HepG2 (cell line): ENCODE measurements around the gene TPCN2. TPM values are rescaled to one million over a fixed set of nuclear protein-coding genes. Genes with fewer than 3 reads are reported as not detected.

ENCODE experiments used
- ARNT2 ChIP-seq: sonication (generic); formaldehyde crosslinking; IDR thresholded peaks from 2 replicates; pipeline ENCODE4 v1.8.0; 2022; ENCODE audit warnings: mild to moderate bottlenecking, low read depth, missing genetic modification reagents, moderate library complexity
- ATF7 ChIP-seq, 2 experiments: fragments of 450-650 bp in 1 of 2; sonication (generic) in 1 of 2; formaldehyde crosslinking in 1 of 2; IDR thresholded peaks; 2 replicates each; pipeline versions ENCODE4 v1.4.0 to v1.6.1; 2016 to 2020; ENCODE audit warnings: antibody characterized with exemption in 1 of 2, mild to moderate bottlenecking in 1 of 2, missing genetic modification reagents in 1 of 2
- CBX5 ChIP-seq: sonication (generic); formaldehyde crosslinking; IDR thresholded peaks from 2 replicates; pipeline ENCODE4 v1.4.0; 2020; ENCODE audit warnings: missing genetic modification reagents, borderline replicate concordance
- E2F1 ChIP-seq: sonication (generic); formaldehyde crosslinking; IDR thresholded peaks from 2 replicates; pipeline ENCODE4 v1.5.0; 2020; ENCODE audit warnings: missing genetic modification reagents
- ELF4 ChIP-seq: sonication (generic); formaldehyde crosslinking; IDR thresholded peaks from 2 replicates; pipeline ENCODE4 v1.5.0; 2020; ENCODE audit warnings: missing genetic modification reagents, mild to moderate bottlenecking, moderate library complexity, borderline replicate concordance
- HOXA9 ChIP-seq: sonication (generic); formaldehyde crosslinking; IDR thresholded peaks from 2 replicates; pipeline ENCODE4 v1.8.1; 2022; ENCODE audit warnings: missing genetic modification reagents, mild to moderate bottlenecking, moderate library complexity, borderline replicate concordance
- MEF2D ChIP-seq: sonication (generic); formaldehyde crosslinking; IDR thresholded peaks from 2 replicates; pipeline ENCODE4 v1.5.1; 2020; ENCODE audit warnings: mild to moderate bottlenecking, missing genetic modification reagents
- MTA3 ChIP-seq: sonication (generic); formaldehyde crosslinking; IDR thresholded peaks from 2 replicates; pipeline ENCODE4 v1.4.0; 2020; ENCODE audit warnings: missing genetic modification reagents
- MYC ChIP-seq: sonication (generic); formaldehyde crosslinking; IDR thresholded peaks from 2 replicates; pipeline ENCODE4 v1.9.0; 2021; ENCODE audit warnings: missing genetic modification reagents, borderline replicate concordance
- SIN3A ChIP-seq: IDR thresholded peaks from 2 replicates; pipeline ENCODE4 v1.6.1; 2011; ENCODE audit warnings: low read depth, mild to moderate bottlenecking, control low read depth, low read length, borderline replicate concordance
- SP2 ChIP-seq: sonication (generic); formaldehyde crosslinking; IDR thresholded peaks from 2 replicates; pipeline ENCODE4 v1.5.1; 2020; ENCODE audit warnings: mild to moderate bottlenecking, missing genetic modification reagents
- ZFP82 ChIP-seq: sonication (generic); formaldehyde crosslinking; IDR thresholded peaks from 2 replicates; pipeline ENCODE4 v1.5.1; 2020; ENCODE audit warnings: mild to moderate bottlenecking, missing genetic modification reagents, borderline replicate concordance
- ZNF251 ChIP-seq: sonication (generic); formaldehyde crosslinking; IDR thresholded peaks from 2 replicates; pipeline ENCODE4 v1.9.0; 2021; ENCODE audit warnings: mild to moderate bottlenecking, missing genetic modification reagents
- ZNF530 ChIP-seq: sonication (generic); formaldehyde crosslinking; IDR thresholded peaks from 2 replicates; pipeline ENCODE4 v1.5.0; 2020; ENCODE audit warnings: low read depth, mild to moderate bottlenecking, missing genetic modification reagents
- ZNF549 ChIP-seq: sonication (generic); formaldehyde crosslinking; IDR thresholded peaks from 2 replicates; pipeline ENCODE4 v1.5.0; 2020; ENCODE audit warnings: missing genetic modification reagents
- ZNF562 ChIP-seq: sonication (generic); formaldehyde crosslinking; IDR thresholded peaks from 2 replicates; pipeline ENCODE4 v1.8.0; 2022; ENCODE audit warnings: missing genetic modification reagents, borderline replicate concordance
- ZNF674 ChIP-seq: sonication (generic); formaldehyde crosslinking; IDR thresholded peaks from 2 replicates; pipeline ENCODE4 v1.5.0; 2020; ENCODE audit warnings: low read depth, mild to moderate bottlenecking, missing genetic modification reagents
- polyA plus RNA-seq, 8 experiments: library from polyadenylated mRNA; depleted of rRNA in 3 of 8; stranded (reverse) in 7 of 8; unstranded in 1 of 8; fragments of >200 nt; fragmentation: Illumina TruSeq in 4 of 8; extraction: Trizol in 4 of 8; gene quantifications; 2 replicates each; pipeline versions ENCODE4 v1.2.1 to v1.2.3, GENCODE V29; 2011 to 2016; ENCODE audit warnings: low read depth in 4 of 8, missing spikeins in 1 of 8, mixed read lengths in 1 of 8; ENCODE audit not compliant: insufficient read depth in 1 of 8
- total RNA-seq, 5 experiments: library from RNA; depleted of rRNA; stranded (reverse); fragments of >200 nt; fragmentation: Illumina TruSeq; extraction: Trizol; gene quantifications; 2 replicates each; pipeline ENCODE4 v1.2.3, GENCODE V29; 2016; ENCODE audit warnings: low read depth in 1 of 5
- TF ChIP-seq, protein P1 (sequence below): sonication (generic); formaldehyde crosslinking; IDR thresholded peaks from 2 replicates; pipeline ENCODE4 v1.9.0; 2021; ENCODE audit warnings: missing genetic modification reagents, mild to moderate bottlenecking, borderline replicate concordance
- TF ChIP-seq, protein P2 (sequence below): sonication (generic); formaldehyde crosslinking; IDR thresholded peaks from 2 replicates; pipeline ENCODE4 v1.8.0; 2023; ENCODE audit warnings: mild to moderate bottlenecking, missing genetic modification reagents
- TF ChIP-seq, protein P3 (sequence below): sonication (generic); formaldehyde crosslinking; IDR thresholded peaks from 2 replicates; pipeline ENCODE4 v1.8.0; 2022; ENCODE audit warnings: mild to moderate bottlenecking, missing genetic modification reagents, moderate library complexity
- TF ChIP-seq, protein P4 (sequence below): sonication (generic); formaldehyde crosslinking; IDR thresholded peaks from 2 replicates; pipeline ENCODE4 v1.4.0; 2020; ENCODE audit warnings: missing genetic modification reagents

TPCN2 gene
- total and polyA plus RNA-seq, 2 of the 13 experiments (the other 11 are each of a cell fraction or from before 2014, with no cell fraction given) = 5.6 to 5.9 TPM

DNA sequence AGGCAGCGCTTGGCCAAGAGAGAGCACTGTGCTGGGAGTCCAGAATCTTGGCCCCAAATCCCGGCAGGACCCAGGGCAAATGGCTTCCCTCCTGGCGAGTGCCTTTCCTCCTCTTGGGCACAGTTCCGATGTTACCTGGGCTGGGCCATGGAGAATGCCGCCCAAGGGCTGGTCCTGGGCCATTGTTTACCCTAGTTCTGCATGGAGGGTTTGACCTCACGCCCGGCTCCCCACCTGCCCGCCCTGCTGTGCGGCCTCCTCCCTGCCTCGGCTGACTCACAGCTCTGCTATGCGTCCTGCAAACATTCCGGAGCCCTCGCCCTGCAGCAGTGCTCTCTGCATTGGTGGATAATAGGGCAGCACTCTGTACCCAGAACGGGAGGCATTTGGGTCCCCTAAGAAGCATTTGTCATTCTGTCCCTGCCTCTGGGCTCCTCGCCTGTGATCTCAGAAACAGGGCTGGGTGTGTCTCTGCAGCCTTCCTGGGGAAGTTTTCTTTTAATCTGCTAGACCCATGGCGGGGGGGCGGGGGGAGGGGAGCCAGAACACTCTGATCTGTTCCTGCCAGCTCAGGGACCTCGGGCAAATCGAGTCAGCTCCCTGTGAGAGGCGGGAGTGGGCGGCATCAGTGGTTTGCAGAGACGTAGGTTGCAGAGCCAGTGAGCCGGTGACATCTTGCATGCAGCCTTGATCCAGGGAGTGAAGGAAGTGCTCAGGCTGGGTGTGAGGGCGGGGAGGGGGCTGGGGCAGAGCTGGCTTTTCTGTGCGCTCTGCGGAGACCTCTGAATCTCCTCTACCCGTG, 74.1 kb downstream of the TPCN2 start (continued):
- no peak for TF ChIP-seq MTA3 (CRISPR knock-in tag)
- no peak for TF ChIP-seq ZFP82
- TF ChIP-seq ATF7 (IDR thresholded peaks at IDR 0.05) = no peak
- peak; percentile 72; the same call in 1 of the 2 replicates for TF ChIP-seq ATF7 (CRISPR knock-in tag; IDR thresholded peaks at IDR 0.05)
- no peak for TF ChIP-seq E2F1 (CRISPR knock-in tag)
- TF ChIP-seq CBX5 (CRISPR knock-in tag) = peak; percentile 79; the same call in 1 of the 2 replicates
- TF ChIP-seq ARNT2 (CRISPR knock-in tag) = no peak
- no peak for TF ChIP-seq SP2
- TF ChIP-seq, protein P1, sequence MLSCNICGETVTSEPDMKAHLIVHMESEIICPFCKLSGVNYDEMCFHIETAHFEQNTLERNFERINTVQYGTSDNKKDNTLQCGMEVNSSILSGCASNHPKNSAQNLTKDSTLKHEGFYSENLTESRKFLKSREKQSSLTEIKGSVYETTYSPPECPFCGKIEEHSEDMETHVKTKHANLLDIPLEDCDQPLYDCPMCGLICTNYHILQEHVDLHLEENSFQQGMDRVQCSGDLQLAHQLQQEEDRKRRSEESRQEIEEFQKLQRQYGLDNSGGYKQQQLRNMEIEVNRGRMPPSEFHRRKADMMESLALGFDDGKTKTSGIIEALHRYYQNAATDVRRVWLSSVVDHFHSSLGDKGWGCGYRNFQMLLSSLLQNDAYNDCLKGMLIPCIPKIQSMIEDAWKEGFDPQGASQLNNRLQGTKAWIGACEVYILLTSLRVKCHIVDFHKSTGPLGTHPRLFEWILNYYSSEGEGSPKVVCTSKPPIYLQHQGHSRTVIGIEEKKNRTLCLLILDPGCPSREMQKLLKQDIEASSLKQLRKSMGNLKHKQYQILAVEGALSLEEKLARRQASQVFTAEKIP (CRISPR knock-in tag) = no peak
- no peak for TF ChIP-seq ZNF530 (CRISPR knock-in tag)
- TF ChIP-seq ZNF674 (CRISPR knock-in tag) = no peak
- TF ChIP-seq, protein P2, sequence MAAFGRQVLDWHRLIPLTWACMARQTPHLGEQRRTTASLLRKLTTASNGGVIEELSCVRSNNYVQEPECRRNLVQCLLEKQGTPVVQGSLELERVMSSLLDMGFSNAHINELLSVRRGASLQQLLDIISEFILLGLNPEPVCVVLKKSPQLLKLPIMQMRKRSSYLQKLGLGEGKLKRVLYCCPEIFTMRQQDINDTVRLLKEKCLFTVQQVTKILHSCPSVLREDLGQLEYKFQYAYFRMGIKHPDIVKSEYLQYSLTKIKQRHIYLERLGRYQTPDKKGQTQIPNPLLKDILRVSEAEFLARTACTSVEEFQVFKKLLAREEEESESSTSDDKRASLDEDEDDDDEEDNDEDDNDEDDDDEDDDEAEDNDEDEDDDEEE = no peak
- TF ChIP-seq, protein P3, sequence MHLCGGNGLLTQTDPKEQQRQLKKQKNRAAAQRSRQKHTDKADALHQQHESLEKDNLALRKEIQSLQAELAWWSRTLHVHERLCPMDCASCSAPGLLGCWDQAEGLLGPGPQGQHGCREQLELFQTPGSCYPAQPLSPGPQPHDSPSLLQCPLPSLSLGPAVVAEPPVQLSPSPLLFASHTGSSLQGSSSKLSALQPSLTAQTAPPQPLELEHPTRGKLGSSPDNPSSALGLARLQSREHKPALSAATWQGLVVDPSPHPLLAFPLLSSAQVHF = no peak
- no peak for TF ChIP-seq HOXA9 (CRISPR knock-in tag)
- TF ChIP-seq, protein P4, sequence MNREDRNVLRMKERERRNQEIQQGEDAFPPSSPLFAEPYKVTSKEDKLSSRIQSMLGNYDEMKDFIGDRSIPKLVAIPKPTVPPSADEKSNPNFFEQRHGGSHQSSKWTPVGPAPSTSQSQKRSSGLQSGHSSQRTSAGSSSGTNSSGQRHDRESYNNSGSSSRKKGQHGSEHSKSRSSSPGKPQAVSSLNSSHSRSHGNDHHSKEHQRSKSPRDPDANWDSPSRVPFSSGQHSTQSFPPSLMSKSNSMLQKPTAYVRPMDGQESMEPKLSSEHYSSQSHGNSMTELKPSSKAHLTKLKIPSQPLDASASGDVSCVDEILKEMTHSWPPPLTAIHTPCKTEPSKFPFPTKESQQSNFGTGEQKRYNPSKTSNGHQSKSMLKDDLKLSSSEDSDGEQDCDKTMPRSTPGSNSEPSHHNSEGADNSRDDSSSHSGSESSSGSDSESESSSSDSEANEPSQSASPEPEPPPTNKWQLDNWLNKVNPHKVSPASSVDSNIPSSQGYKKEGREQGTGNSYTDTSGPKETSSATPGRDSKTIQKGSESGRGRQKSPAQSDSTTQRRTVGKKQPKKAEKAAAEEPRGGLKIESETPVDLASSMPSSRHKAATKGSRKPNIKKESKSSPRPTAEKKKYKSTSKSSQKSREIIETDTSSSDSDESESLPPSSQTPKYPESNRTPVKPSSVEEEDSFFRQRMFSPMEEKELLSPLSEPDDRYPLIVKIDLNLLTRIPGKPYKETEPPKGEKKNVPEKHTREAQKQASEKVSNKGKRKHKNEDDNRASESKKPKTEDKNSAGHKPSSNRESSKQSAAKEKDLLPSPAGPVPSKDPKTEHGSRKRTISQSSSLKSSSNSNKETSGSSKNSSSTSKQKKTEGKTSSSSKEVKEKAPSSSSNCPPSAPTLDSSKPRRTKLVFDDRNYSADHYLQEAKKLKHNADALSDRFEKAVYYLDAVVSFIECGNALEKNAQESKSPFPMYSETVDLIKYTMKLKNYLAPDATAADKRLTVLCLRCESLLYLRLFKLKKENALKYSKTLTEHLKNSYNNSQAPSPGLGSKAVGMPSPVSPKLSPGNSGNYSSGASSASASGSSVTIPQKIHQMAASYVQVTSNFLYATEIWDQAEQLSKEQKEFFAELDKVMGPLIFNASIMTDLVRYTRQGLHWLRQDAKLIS (CRISPR knock-in tag) = no peak
- no peak for TF ChIP-seq ZNF251 (CRISPR knock-in tag)
- TF ChIP-seq SIN3A = no peak
- no peak for TF ChIP-seq ZNF562 (CRISPR knock-in tag)
- no peak for TF ChIP-seq ZNF549 (CRISPR knock-in tag)
- TF ChIP-seq MEF2D (CRISPR knock-in tag) = no peak
- TF ChIP-seq ELF4 (CRISPR knock-in tag) = no peak
- TF ChIP-seq MYC (CRISPR knock-in tag) = peak; percentile 23; the same call in 1 of the 2 replicates
